Parathyroid adenoma (tissue), 2 donors: ENCODE results near the gene DIRAS1.
"Not testable (repeated sequence)": the region's sequence is repeated elsewhere in the genome, so short reads cannot be mapped to it uniquely, and the experiment has no call there.

Source experiments
- H2AFZ ChIP-seq: fragments of 300-600 bp; sonication (generic); one replicate; pipeline ENCODE4 v1.7.0; 2017; ENCODE audit warnings: antibody characterized with exemption, mild to moderate bottlenecking
- H3K27ac ChIP-seq: fragments of 300-600 bp; sonication (generic); one replicate; pipeline ENCODE4 v1.7.0; 2017
- H3K27me3 ChIP-seq: fragments of 300-600 bp; sonication (generic); one replicate; pipeline ENCODE4 v1.7.0; 2017; ENCODE audit warnings: low read length; ENCODE audit not compliant: control insufficient read depth, insufficient read depth
- H3K36me3 ChIP-seq: fragments of 300-600 bp; sonication (generic); one replicate; pipeline ENCODE4 v1.7.0; 2017; ENCODE audit warnings: low read length; ENCODE audit not compliant: control insufficient read depth, insufficient read depth
- H3K4me1 ChIP-seq: fragments of 300-600 bp; sonication (generic); one replicate; pipeline ENCODE4 v1.7.0; 2017; ENCODE audit warnings: control low read depth
- H3K4me2 ChIP-seq: fragments of 300-600 bp; sonication (generic); one replicate; pipeline ENCODE4 v1.7.0; 2017; ENCODE audit warnings: low read length
- H3K4me3 ChIP-seq: fragments of 300-600 bp; sonication (generic); one replicate; pipeline ENCODE4 v1.7.0; 2017; ENCODE audit warnings: low read depth, low read length
- H3K79me2 ChIP-seq: fragments of 300-600 bp; sonication (generic); one replicate; pipeline ENCODE4 v1.7.0; 2017; ENCODE audit warnings: control low read depth
- H3K9ac ChIP-seq: fragments of 300-600 bp; sonication (generic); one replicate; pipeline ENCODE4 v1.7.0; 2017; ENCODE audit warnings: mild to moderate bottlenecking
- H3K9me3 ChIP-seq: fragments of 300-600 bp; sonication (generic); one replicate; pipeline ENCODE4 v1.7.0; 2017; ENCODE audit warnings: low read length; ENCODE audit not compliant: control insufficient read depth
- TF ChIP-seq, protein P1 (sequence below): fragments of 300-600 bp; sonication (generic); IDR thresholded peaks from one replicate; pipeline ENCODE4 v1.7.0; 2017; ENCODE audit warnings: antibody characterized with exemption, mild to moderate bottlenecking
- donor health status: primary hyperparathyroidism.

Gene DIRAS1

DNA sequence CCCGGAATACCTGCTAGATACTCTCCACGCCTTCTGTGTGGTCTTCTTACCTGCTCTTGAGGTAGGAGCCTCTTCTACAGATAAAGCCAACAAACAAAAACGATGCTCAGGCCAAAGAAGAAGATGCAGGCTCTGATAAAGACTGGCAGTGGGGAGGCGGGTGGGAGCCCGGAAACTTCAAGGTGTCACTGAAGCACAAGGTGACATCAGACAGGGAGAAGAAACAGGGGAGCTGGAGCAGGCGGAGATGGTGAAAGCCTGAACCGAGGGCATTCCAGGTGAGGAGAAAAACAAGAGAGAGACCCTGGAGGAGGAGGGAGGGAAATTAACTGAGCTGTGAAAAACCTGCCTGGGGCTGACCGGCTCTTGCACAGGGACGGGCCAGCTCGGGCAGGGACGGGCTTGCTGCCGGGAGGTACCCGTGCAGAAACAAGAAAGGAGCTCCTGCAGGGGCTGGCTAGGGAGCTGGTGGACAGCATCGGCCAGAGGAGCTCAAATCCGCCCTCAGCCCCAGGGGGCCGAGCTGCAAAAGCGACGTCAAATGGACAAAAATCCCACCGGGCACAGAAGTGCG is 37.7 kb downstream of the DIRAS1 start:
- no peak overlapping the region for H3K4me3 ChIP-seq
- no peak overlapping the region for H3K4me2 ChIP-seq
- peak overlapping the region; percentile 38 for H2AFZ ChIP-seq
- TF ChIP-seq, protein P1, sequence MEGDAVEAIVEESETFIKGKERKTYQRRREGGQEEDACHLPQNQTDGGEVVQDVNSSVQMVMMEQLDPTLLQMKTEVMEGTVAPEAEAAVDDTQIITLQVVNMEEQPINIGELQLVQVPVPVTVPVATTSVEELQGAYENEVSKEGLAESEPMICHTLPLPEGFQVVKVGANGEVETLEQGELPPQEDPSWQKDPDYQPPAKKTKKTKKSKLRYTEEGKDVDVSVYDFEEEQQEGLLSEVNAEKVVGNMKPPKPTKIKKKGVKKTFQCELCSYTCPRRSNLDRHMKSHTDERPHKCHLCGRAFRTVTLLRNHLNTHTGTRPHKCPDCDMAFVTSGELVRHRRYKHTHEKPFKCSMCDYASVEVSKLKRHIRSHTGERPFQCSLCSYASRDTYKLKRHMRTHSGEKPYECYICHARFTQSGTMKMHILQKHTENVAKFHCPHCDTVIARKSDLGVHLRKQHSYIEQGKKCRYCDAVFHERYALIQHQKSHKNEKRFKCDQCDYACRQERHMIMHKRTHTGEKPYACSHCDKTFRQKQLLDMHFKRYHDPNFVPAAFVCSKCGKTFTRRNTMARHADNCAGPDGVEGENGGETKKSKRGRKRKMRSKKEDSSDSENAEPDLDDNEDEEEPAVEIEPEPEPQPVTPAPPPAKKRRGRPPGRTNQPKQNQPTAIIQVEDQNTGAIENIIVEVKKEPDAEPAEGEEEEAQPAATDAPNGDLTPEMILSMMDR: no peak
- H3K4me1 ChIP-seq: peaks cover 3% of the 10 kb centered on the region
- no peak overlapping the region for H3K27ac ChIP-seq
- H3K36me3 ChIP-seq: no peaks in the 10 kb centered on the region
- no peaks in the 10 kb centered on the region for H3K27me3 ChIP-seq
- no peaks in the 10 kb centered on the region for H3K9me3 ChIP-seq
- H3K79me2 ChIP-seq: no peaks in the 10 kb centered on the region
- H3K9ac ChIP-seq: no peak overlapping the region

DNA sequence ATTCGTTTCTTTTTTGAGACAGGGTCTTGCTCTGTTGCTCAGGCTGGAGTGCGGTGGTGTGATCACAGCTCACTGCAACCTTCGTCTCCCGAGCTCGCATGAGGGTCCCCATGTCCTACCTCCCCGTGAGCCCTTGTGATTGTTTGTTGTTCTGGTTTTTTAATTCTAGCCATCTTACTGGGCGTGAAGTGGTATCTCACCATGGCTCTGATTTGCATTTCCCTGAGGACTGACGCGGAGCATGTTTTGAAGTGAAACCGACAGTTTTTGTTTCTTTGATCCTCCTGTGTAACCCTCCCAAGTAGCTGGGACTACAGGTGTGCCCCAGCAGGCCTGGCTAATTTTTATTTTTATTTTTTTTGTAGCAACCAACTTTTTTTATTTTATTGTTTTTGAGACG is 40.4 kb downstream of the DIRAS1 start:
- Histone ChIP-seq H3K27ac (no peak overlapping the region), H3K4me1 (peaks cover 3% of the 10 kb centered on the region), H2AFZ (no peak overlapping the region), H3K9ac (no peak overlapping the region), H3K79me2 (no peaks in the 10 kb centered on the region), H3K4me2 (no peak overlapping the region), H3K9me3 (no peaks in the 10 kb centered on the region), H3K27me3 (no peaks in the 10 kb centered on the region), H3K4me3 (no peak overlapping the region), H3K36me3 (no peaks in the 10 kb centered on the region)
- TF ChIP-seq, protein P1: no peak

DNA sequence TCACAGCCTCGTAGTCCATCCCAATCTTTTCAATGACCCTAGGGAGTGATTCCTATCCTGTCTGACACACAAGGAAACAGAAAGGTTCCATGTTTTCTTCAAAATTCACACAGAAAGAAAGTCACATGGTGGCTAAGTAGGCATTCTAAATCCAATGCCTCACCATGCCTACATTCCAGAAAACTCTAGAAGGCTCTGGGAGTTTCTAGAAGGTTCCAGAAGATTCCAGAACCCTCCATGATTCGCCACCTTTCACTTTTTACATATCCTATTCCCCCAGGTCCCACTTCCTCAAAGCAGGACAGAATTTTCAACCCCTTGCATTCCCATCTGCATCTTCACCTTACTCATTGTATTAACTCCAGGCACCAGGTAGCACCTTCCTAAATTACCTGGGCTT is 41.7 kb downstream of the DIRAS1 start:
- H3K4me1 ChIP-seq: peaks cover 3% of the 10 kb centered on the region
- no peak overlapping the region for H3K27ac ChIP-seq
- no peak overlapping the region for H3K4me2 ChIP-seq
- no peak overlapping the region for H2AFZ ChIP-seq
- H3K36me3 ChIP-seq: no peaks in the 10 kb centered on the region
- TF ChIP-seq, protein P1: no peak
- H3K9me3 ChIP-seq: no peaks in the 10 kb centered on the region
- H3K4me3 ChIP-seq: no peak overlapping the region
- H3K79me2 ChIP-seq: no peaks in the 10 kb centered on the region
- no peaks in the 10 kb centered on the region for H3K27me3 ChIP-seq
- H3K9ac ChIP-seq: no peak overlapping the region

DNA sequence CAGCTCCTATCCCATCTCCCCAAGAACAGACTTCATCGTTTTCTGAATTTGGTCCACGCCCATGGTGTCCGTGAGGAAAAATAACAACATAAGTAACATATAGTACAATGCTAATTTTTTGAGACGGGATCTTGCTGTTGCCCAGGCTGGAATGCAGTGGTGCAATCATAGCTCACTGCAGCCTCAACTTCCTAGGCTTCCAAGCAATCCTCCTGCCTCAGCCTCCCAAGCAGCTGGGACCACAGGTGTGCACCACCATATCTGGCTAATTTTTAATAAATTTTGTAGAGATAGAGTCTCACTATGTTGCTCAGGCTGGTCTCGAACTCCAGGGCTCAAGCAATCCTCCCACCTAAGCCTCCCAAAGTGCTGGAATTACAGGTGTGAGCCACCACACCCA is 42.2 kb downstream of the DIRAS1 start:
- not testable (repeated sequence) for H3K27ac ChIP-seq, H3K79me2 ChIP-seq, H3K9me3 ChIP-seq, H3K4me3 ChIP-seq, H3K36me3 ChIP-seq, H3K4me2 ChIP-seq, H3K9ac ChIP-seq, H2AFZ ChIP-seq, H3K27me3 ChIP-seq, H3K4me1 ChIP-seq

DNA sequence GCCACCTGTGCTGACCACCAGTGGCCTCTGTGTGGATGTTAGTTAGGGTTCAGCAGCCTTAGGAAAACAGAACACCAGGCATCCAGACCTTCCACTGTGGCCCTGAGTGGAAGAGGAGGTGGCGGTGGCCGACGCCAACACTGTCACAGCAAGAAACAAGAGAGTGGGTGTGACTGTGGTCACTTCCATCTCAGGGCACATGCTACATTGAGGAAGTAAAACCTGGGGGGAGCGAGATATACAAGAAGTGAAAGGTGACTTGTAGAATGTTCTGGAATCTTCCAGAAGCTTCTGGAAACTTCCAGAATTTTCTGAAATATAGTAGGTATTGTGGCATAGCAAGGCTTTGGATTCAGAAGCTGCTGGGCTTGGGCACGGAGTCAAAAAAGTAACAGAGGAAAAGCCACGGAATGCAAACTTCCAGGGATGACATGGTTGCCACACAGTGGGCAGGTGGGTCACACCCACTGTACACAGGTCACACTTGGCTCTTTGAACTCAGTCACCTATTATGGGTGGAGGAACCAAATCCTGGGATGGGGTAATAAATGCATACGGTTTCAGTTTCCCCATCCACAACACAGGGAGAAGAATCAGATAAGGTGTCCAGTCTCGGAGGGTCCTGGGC is 43.0 kb downstream of the DIRAS1 start:
- TF ChIP-seq, protein P1: no peak
- Histone ChIP-seq H3K9me3 (no peaks in the 10 kb centered on the region), H3K27ac (no peak overlapping the region), H3K4me3 (no peak overlapping the region), H3K79me2 (no peaks in the 10 kb centered on the region), H3K4me2 (no peak overlapping the region), H3K9ac (no peak overlapping the region), H3K4me1 (no peaks in the 10 kb centered on the region), H3K27me3 (no peaks in the 10 kb centered on the region), H3K36me3 (no peaks in the 10 kb centered on the region), H2AFZ (no peak overlapping the region)
